Thoracic aorta (tissue), 2 donors: ENCODE results near the gene RNF111. TPM values are rescaled to one million over a fixed set of nuclear protein-coding genes. Genes with fewer than 3 reads are reported as not detected.

Experiments
- ATAC-seq: fragments of 150-250 bp; one replicate; pipeline ENCODE4 v1.8.0; 2017; ENCODE audit warnings: low read depth; ENCODE audit not compliant: insufficient number of reproducible peaks, low FRiP score
- DNase-seq: peaks from one replicate; pipeline ENCODE4 v3.0.0-alpha.2; 2020; ENCODE audit warnings: low spot score
- H3K27ac ChIP-seq, 2 donors: fragments of 200-600 bp; sonication (generic); 1 replicate in 1 of 2; 2 replicates in 1 of 2; pipeline ENCODE4 v1.5.1; 2016; ENCODE audit warnings: mild to moderate bottlenecking in 2 of 2, moderate library complexity in 2 of 2
- H3K27me3 ChIP-seq: fragments of 200-600 bp; sonication (generic); replicated peaks from 2 replicates; pipeline ENCODE4 v1.6.0; 2016; ENCODE audit warnings: mild to moderate bottlenecking; ENCODE audit not compliant: insufficient read depth
- H3K36me3 ChIP-seq: fragments of 200-600 bp; sonication (generic); one replicate; pipeline ENCODE4 v1.5.1; 2016
- H3K4me1 ChIP-seq, 2 donors: fragments of 200-600 bp; sonication (generic); 1 replicate in 1 of 2; 2 replicates in 1 of 2; pipeline versions ENCODE4 v1.5.1 to v1.6.0; 2016; ENCODE audit warnings: low read depth in 2 of 2, mild to moderate bottlenecking in 1 of 2; ENCODE audit not compliant: control insufficient read depth in 1 of 2
- H3K4me3 ChIP-seq: fragments of 200-600 bp; sonication (generic); 2 replicates; pipeline ENCODE4 v1.5.1; 2016; ENCODE audit warnings: mild to moderate bottlenecking
- H3K9me3 ChIP-seq: fragments of 200-600 bp; sonication (generic); 2 replicates; pipeline ENCODE4 v1.5.1; 2016
- CTCF ChIP-seq: fragments of 200-600 bp; sonication (generic); IDR thresholded peaks from one replicate; pipeline ENCODE4 v1.5.1; 2019; ENCODE audit warnings: antibody characterized with exemption
- total RNA-seq, 2 donors: library from RNA; depleted of rRNA; stranded (reverse); fragments of >200 nt; gene quantifications; one replicate each; pipeline versions ENCODE4 v1.1.0 to v1.2.3, GENCODE V29; 2016

Gene RNF111
- total RNA-seq, 2 donors from 2014 or later, result 33.8 to 34.1 TPM

DNA sequence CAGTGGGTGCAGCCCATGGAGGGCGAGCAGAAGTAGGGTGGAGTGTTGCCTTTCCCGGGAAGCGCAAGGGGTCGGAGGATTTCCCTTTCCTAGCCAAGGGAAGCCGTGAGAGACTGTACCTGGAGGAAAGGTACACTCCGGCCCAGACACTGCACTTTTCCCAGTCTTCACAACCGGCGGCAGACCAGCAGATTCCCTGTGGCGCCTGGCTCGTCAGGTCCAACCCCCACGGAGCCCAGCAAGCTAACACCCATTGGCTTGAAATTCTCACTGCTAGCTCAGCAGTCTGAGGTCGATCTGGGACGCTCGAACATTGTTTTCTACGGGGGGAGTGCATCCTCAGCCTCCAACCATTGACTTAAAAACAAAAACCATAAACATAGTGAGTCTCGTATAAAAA is 144.0 kb downstream of the RNF111 start:
- ATAC-seq, result no peak
- peaks cover 6% of the 10 kb centered on the region for H3K36me3 ChIP-seq
- peaks cover 20% of the 10 kb centered on the region for H3K9me3 ChIP-seq
- DNase-seq, result no peak
- no peaks in the 10 kb centered on the region for H3K4me1 ChIP-seq
- H3K27me3 ChIP-seq, result no peaks in the 10 kb centered on the region
- H3K4me3 ChIP-seq, result no peak overlapping the region
- TF ChIP-seq CTCF, result no peak
- H3K27ac ChIP-seq, result no peak overlapping the region

DNA sequence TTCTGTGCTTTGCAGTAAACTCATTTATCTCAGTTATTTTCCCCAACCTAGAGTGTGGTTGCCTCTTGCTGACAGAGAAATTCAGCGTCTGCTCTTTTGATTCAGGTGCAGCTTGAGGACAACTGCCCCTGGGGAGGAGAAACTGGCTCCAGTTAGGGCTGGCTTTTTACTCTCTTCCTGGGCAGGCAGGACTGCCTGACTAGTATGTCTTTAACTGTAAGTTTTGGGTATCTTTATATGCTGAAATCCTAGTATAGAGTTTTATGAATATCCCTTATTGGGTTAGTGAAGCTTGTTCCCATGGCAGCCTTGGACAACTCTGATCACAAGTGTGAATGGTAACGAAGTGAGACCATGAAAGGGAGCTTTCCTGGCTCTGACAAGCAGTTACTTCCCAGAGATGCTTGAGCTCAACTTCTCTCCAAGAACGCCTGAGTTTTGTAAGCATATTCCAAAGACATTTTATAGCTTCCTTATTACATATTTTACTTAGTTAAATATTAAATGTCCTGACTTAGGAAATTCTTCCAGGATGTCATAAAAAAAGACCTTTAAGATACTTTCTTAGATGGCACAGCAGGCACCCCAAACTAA is 144.6 kb downstream of the RNF111 start:
- Histone ChIP-seq H3K27ac (no peak overlapping the region), H3K9me3 (peaks cover 20% of the 10 kb centered on the region), H3K4me3 (no peak overlapping the region), H3K4me1 (no peaks in the 10 kb centered on the region), H3K27me3 (no peaks in the 10 kb centered on the region), H3K36me3 (peaks cover 12% of the 10 kb centered on the region)
- TF ChIP-seq CTCF, result no peak
- DNase-seq, result no peak
- ATAC-seq, result no peak

- peaks cover 22% of the 10 kb centered on the region for H3K36me3 ChIP-seq
These were observed 146.5 kb downstream of the RNF111 start for GRCh38 chr15:59133929-59134427.

GRCh38 chr15:59137566-59137965 is 150.1 kb downstream of the RNF111 start:
- Histone ChIP-seq H3K4me1 (no peaks in the 10 kb centered on the region), H3K27me3 (no peaks in the 10 kb centered on the region), H3K9me3 (no peaks in the 10 kb centered on the region), H3K4me3 (no peak overlapping the region), H3K27ac (no peak overlapping the region), H3K36me3 (peaks cover 24% of the 10 kb centered on the region)
- DNase-seq (no peak), ATAC-seq (no peak)
- no peak for TF ChIP-seq CTCF

More at GRCh38 chr15:59133929-59134427, 146.5 kb downstream of the RNF111 start:
- no peak for DNase-seq
- no peak overlapping the region for H3K27ac ChIP-seq
- H3K4me3 ChIP-seq, result no peak overlapping the region
- no peak for ATAC-seq
- H3K9me3 ChIP-seq, result peaks cover 10% of the 10 kb centered on the region
- no peak for TF ChIP-seq CTCF
- H3K27me3 ChIP-seq, result no peaks in the 10 kb centered on the region
- H3K4me1 ChIP-seq, result no peaks in the 10 kb centered on the region

- no peak for DNase-seq
- peak; percentile 19 for TF ChIP-seq CTCF
- H3K9me3 ChIP-seq, result no peaks in the 10 kb centered on the region
- no peak for ATAC-seq
- H3K4me1 ChIP-seq, result no peaks in the 10 kb centered on the region
- no peak overlapping the region for H3K4me3 ChIP-seq
- peaks cover 31% of the 10 kb centered on the region for H3K36me3 ChIP-seq
- no peak overlapping the region for H3K27ac ChIP-seq
- no peaks in the 10 kb centered on the region for H3K27me3 ChIP-seq
These were observed 150.8 kb downstream of the RNF111 start for GRCh38 chr15:59138243-59138642.
